Myocyte (in vitro differentiated cells): ENCODE results near the gene DOLPP1. TPM values are rescaled to one million over a fixed set of nuclear protein-coding genes. Genes with fewer than 3 reads are reported as not detected.

Experiments
- DNase-seq: peaks from one replicate; pipeline ENCODE4 v3.0.0-alpha.2; 2012; ENCODE audit warnings: low read depth
- total RNA-seq: library from RNA; depleted of rRNA; stranded (reverse); fragments of >200 nt; gene quantifications from 2 replicates; pipeline ENCODE4 v1.2.3, GENCODE V29; 2014

Gene DOLPP1
- total RNA-seq, 1 donor from 2014 or later: 11.6 TPM

DNA sequence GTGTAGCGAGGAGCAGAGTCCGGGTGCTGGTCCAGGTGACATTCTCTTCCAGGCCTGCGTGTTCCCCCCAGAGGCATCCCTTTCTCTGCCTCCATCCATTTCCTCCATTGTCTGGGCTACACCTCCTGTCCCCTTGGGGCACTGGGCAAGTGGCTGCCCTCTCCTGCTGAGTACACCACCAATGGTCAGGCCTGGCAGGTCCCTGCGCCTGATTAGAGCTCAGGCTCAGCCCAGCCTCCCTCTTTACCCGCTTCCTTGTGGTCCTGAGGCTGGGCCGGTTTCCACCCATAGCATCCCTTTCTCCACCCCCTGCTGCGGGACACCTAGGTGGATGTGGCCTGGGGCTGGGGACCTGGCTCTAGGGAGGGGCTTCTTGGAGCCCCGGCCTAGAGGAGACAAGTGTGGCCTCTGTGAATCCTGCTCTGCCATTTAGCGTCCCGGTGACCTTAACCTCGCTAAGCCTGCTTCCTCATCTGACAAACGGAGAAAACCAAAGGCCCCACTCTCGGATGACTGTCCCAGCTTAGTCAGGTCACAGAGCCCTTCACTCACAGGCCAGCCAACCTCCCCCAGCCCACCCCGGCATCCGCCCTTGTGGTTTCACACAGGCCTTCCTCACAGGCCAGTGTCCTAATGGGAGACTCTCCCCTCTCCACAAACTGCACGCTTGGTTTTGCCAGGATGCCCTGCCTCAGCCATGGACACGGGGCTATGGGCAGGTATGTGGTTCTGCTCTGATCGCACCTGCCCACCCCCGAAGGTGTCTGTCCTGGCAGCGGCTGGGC is 12.9 kb downstream of the DOLPP1 start:
- no peak for DNase-seq

DNA sequence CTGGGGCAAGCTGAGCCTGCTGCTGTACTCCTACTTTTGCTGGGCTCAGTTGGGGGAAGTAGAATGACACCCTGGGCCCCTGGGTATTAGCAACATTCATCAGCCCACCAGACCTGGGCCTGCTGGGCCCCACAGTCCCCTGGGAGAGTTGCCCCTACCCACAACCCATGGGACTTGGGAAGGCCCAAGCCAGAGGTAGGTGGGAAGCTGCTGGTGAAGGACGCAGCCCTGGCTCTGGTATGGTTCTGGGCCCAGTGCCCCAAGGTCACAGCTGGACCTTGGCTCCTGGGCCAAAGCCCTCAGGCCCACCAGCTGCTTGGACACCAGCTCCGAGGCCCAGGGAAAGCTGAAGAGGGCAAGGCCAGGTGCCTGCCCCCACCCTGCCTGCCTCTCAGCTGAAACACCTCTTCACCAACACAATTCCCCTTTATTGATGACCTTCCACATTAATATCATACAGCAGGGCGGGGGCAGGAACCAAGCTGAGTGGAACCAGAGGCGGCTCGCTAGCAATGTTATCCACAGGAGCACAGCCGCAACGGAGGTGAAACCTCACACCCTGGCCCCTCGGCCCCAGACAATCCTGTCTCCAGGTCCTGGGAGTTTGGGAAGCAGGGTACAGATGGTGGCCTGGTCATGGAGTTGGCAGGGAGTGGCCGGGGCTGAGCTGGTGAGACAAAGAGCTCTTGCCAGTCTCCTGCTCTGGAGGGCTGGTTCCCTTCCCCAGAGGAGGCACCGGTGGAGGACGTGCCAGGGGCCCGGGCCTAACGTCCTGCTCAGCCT is 13.7 kb downstream of the DOLPP1 start:
- no peak for DNase-seq

DNA sequence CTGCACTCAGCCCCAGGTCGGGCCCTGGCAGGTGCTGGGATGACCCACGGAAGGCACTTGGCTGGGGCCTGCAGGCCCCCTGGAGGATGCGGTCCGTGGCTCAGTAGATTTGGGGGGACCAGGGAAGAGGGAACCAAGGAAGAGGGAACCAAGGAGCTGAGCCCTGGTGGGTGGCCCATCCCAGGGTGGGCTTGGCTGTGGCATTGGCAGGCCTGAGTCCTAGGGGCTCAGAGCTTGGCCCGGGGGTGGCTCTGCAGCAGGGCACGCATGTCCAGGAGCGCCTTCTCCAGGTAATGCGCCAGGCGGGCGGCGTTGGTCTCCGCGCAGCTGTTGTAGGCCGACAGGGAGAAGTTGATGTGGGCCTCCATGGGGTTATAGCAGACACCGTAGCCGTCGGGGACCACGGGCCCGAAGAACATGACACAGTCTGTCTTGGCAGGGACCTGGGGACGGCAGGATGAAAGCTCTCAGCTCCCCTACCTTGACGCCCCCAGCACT is 14.3 kb downstream of the DOLPP1 start:
- DNase-seq: no peak

- DNase-seq: no peak
These were observed 15.0 kb downstream of the DOLPP1 start for GRCh38 chr9:129095908-129096307.

DNA sequence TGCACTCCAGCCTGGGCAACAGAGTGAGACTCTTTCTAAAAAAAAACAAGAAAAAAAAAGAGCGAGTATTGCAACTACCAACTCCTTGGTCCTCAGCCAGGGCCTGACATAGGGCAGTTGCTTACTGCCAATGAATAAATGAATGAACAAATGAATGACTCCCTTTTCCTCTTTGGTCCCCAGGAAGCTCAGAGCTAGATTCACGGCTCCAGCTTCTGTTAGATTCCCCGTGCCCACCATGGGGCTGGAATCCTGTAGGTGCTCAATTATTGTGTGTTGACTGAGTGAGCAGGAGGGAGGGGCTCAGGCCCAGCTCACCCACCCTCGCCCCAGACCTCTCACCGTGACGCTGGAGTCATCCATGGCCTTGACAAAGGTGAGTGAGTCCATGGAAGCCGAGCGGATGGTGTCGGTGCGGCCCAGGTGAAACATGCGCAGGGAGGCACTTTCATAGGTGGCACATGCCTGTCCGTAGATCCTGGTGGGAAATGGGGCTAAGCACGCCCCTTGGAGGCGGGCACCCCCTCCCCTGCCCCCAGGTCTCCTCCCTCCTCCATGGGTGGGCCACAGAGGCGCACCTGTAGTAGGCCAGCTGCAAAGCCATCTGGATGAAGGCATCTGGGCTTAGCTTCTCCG is 16.9 kb downstream of the DOLPP1 start:
- no peak for DNase-seq

DNA sequence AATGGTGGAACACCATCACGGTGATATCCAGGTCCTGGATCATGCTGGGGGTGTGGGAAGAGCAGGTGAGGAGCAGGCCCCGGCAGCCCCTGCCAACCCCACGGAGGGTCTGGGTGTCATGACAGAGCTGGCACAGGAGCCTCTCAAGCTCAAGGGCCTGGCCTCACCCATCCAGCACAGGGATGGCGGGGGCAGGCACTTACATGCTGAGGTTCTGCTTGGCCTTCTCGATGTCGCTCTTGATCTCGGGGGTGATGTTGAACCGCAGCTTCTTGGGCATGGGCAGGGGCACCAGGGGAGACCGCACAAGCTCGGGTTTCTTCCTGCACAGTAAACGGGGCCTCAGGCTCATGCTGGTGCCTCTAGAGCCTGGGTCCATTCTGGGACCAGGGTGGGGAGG is 17.4 kb downstream of the DOLPP1 start:
- DNase-seq: no peak

GRCh38 chr9:129100383-129101169 is 19.7 kb downstream of the DOLPP1 start:
- no peak for DNase-seq

DNA sequence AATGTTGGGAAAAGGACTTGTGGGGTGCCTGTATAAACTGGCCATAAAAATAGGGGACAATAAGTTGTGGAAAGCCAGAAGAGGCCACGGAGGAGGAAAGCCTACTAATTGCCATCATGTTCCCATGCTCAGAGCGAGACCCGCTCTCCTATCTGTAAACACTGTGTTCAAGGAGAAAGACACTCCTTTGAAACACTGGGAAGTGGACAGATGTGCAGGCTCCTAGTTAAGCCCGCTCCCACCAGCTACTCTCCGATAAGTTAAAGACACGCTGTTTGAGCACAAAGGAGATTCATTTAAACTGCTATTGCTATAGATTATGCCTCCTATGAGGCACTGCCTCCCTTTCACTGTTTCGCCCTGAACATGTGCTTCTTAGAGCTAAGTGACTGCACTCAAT is 20.4 kb downstream of the DOLPP1 start:
- no peak for DNase-seq

GRCh38 chr9:129102095-129102525 is 21.2 kb downstream of the DOLPP1 start:
- DNase-seq: no peak

GRCh38 chr9:129102791-129103594 is 22.1 kb downstream of the DOLPP1 start:
- DNase-seq: peak; percentile 59

- DNase-seq: peak; percentile 65
These were observed 22.7 kb downstream of the DOLPP1 start for GRCh38 chr9:129103595-129103965.

GRCh38 chr9:129104051-129104450 is 23.1 kb downstream of the DOLPP1 start:
- no peak for DNase-seq

GRCh38 chr9:129105857-129106694 is 25.2 kb downstream of the DOLPP1 start:
- DNase-seq: no peak

GRCh38 chr9:129107651-129108050 is 26.7 kb downstream of the DOLPP1 start:
- no peak for DNase-seq

GRCh38 chr9:129108083-129108804 is 27.3 kb downstream of the DOLPP1 start:
- DNase-seq: no peak

- DNase-seq: peak; percentile 63
These were observed 28.1 kb downstream of the DOLPP1 start for GRCh38 chr9:129108805-129109536.

DNA sequence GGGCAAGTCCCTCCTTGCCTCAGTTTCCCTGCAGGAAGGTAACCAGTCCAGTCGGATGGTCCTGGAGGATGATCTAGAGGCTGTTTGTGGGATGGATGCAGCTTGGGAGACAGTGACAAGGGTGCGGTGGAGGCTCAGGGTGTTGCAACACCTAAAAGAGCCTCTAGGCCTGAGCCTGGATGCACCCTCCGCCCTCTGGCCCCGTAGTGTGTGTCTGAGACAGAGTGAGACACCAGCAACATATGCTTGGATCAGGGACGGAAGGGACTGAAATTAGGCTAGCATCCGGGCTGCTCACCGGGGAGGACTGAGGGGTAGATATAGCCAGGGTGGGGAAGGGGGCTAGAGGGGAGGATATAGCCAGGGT is 28.6 kb downstream of the DOLPP1 start:
- DNase-seq: peak; percentile 43
